MCF 10A (cell line): ENCODE results near the gene MON1A. TPM values are rescaled to one million over a fixed set of nuclear protein-coding genes. Genes with fewer than 3 reads are reported as not detected.
"Not testable (repeated sequence)": the region's sequence is repeated elsewhere in the genome, so short reads cannot be mapped to it uniquely, and the experiment has no call there.

ENCODE experiments used
- BruUV-seq: library from RNA; stranded (reverse); fragments of 400-500 nt; replicated peaks from 2 replicates; lab custom pipeline; 2021; lab: Mats Ljungman, UMichigan
- CTCF ChIA-PET: fragments of 300-600 bp; sonication (Branson Sonifier 250); formaldehyde crosslinking; extraction: SDS; loops from one replicate; lab custom pipeline; 2021; ENCODE audit warnings: antibody characterized with exemption, inconsistent platforms; lab: Yijun Ruan, JAX
- POLR2A ChIA-PET: fragments of 300-600, 350-650 bp; sonication (Branson Sonifier 250); formaldehyde crosslinking; extraction: SDS; loops from one replicate; lab custom pipeline; 2020; ENCODE audit warnings: antibody characterized with exemption, inconsistent platforms; lab: Yijun Ruan, JAX
- DNase-seq: peaks from one replicate; pipeline ENCODE4 v3.0.0-alpha.2; 2018; ENCODE audit not compliant: unreplicated experiment
- H3K27ac Mint-ChIP-seq: one replicate; pipeline ENCODE4 v1.8.0; 2022; ENCODE audit warnings: mild to moderate bottlenecking, low read depth, mixed read lengths; ENCODE audit not compliant: unreplicated experiment
- H3K27me3 Mint-ChIP-seq: one replicate; pipeline ENCODE4 v1.8.0; 2022; ENCODE audit warnings: mixed read lengths; ENCODE audit not compliant: insufficient read depth, unreplicated experiment
- H3K36me3 Mint-ChIP-seq: one replicate; pipeline ENCODE4 v1.8.0; 2022; ENCODE audit warnings: mild to moderate bottlenecking, moderate library complexity, mixed read lengths; ENCODE audit not compliant: insufficient read depth, unreplicated experiment
- H3K4me1 Mint-ChIP-seq: one replicate; pipeline ENCODE4 v1.8.0; 2022; ENCODE audit warnings: mixed read lengths; ENCODE audit not compliant: insufficient read depth, unreplicated experiment
- H3K4me3 Mint-ChIP-seq: one replicate; pipeline ENCODE4 v1.8.0; 2022; ENCODE audit warnings: mild to moderate bottlenecking, moderate library complexity, mixed read lengths; ENCODE audit not compliant: unreplicated experiment
- H3K9me3 Mint-ChIP-seq: one replicate; pipeline ENCODE4 v1.8.0; 2022; ENCODE audit warnings: mixed read lengths; ENCODE audit not compliant: unreplicated experiment
- intact Hi-C: fragments of 100-400 bp; cut with micrococcal nuclease; formaldehyde crosslinking; loops from 2 replicates; pipeline ENCODE4 v1.14.1; 2022
- total RNA-seq: library from RNA; stranded (reverse); gene quantifications from 2 replicates; pipeline ENCODE4 v1.2.3, GENCODE V29; 2022
- TF ChIP-seq, protein P1 (sequence below): fragments of 200-600 bp; IDR thresholded peaks from one replicate; pipeline ENCODE4 v1.8.0; 2022; ENCODE audit warnings: antibody characterized with exemption, mild to moderate bottlenecking; ENCODE audit not compliant: unreplicated experiment

MON1A gene
- total RNA-seq, 1 experiment from 2014 or later, result 18.6 TPM

DNA sequence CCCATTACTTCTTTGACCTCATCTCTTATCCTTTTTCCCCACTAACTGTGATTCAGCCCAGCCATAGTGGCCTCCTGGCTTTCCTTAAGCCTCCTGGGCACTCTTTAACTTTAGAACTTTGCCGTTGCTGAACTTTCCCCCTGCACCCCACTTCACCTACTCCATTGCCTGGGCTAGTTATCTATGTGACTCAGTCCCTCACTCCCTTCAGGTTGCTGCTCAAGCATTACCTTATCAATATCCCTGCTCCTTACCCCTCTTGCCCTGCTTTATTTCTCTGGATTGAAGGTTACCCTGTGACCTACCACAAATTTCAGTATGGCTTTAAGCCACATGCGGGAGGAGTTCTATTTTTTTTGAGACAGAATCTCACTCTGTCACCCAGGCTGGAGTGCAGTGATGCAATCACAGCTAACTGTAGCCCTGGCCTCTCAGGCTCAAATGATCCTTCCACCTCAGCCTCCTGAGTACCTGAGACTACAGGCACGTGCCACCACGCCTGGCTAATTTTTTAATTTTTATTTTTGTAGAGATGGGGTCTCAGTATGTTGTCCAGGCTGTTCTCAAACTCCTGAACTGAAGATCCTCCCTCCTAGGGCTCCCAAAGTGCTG lies 3.4 kb downstream of the MON1A start:
- POLR2A ChIA-PET, result interaction anchor here (1.0 to 3.3 kb wide), 2 partner anchors 10 to 14 kb away, joined by 3 to 12 read pairs; partner anchors contain the start of gene RBM6
- Mint-ChIP-seq H3K9me3 (no peaks in the 10 kb centered on the region), H3K27ac (peak overlapping the region; percentile 11), H3K36me3 (peaks cover 13% of the 10 kb centered on the region), H3K27me3 (no peaks in the 10 kb centered on the region), H3K4me1 (peaks cover 12% of the 10 kb centered on the region), H3K4me3 (no peak overlapping the region)
- CTCF ChIA-PET, result interaction anchor here (1.6 kb wide), 1 partner anchor 87 kb away, joined by 14 read pairs; no protein-coding TSS in a partner anchor
- TF ChIP-seq, protein P1, sequence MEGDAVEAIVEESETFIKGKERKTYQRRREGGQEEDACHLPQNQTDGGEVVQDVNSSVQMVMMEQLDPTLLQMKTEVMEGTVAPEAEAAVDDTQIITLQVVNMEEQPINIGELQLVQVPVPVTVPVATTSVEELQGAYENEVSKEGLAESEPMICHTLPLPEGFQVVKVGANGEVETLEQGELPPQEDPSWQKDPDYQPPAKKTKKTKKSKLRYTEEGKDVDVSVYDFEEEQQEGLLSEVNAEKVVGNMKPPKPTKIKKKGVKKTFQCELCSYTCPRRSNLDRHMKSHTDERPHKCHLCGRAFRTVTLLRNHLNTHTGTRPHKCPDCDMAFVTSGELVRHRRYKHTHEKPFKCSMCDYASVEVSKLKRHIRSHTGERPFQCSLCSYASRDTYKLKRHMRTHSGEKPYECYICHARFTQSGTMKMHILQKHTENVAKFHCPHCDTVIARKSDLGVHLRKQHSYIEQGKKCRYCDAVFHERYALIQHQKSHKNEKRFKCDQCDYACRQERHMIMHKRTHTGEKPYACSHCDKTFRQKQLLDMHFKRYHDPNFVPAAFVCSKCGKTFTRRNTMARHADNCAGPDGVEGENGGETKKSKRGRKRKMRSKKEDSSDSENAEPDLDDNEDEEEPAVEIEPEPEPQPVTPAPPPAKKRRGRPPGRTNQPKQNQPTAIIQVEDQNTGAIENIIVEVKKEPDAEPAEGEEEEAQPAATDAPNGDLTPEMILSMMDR, result no peak
- BruUV-seq, result no TSS peak
- intact Hi-C loops, result no loop called here
- DNase-seq, result no peak

DNA sequence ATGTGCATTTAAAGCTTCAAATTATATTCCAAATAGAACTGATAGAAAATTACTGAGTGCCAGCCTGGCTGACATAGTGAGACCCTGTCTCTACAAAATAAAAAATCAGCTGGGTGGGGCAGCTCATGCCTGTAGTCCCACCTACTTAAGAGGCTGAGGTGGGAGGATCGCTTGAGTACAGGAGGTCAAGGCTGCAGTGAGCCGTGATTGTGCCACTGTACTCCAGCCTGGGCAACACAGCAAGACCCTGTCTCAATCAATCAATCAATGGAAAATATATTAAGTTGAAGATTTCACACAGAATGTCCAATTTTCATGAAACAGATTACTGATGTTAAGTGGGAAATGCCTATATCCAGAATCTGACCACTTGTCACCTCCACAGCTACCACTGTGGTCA lies 4.1 kb downstream of the MON1A start:
- Mint-ChIP-seq H3K36me3 (peaks cover 13% of the 10 kb centered on the region), H3K27ac (peak overlapping the region; percentile 11), H3K4me1 (peaks cover 12% of the 10 kb centered on the region), H3K4me3 (no peak overlapping the region), H3K9me3 (no peaks in the 10 kb centered on the region), H3K27me3 (no peaks in the 10 kb centered on the region)
- POLR2A ChIA-PET, result interaction anchor here (1.0 to 3.3 kb wide), 4 partner anchors 9 to 138 kb away, joined by 3 to 12 read pairs (median 4); partner anchors contain the start of gene RBM6
- intact Hi-C loops, result no loop called here
- BruUV-seq, result no TSS peak
- TF ChIP-seq, protein P1, result no peak
- no peak for DNase-seq
- CTCF ChIA-PET, result interaction anchor here (0.8 to 1.5 kb wide), 5 partner anchors 18 to 138 kb away, joined by 3 to 6 read pairs (median 4); no protein-coding TSS in a partner anchor

DNA sequence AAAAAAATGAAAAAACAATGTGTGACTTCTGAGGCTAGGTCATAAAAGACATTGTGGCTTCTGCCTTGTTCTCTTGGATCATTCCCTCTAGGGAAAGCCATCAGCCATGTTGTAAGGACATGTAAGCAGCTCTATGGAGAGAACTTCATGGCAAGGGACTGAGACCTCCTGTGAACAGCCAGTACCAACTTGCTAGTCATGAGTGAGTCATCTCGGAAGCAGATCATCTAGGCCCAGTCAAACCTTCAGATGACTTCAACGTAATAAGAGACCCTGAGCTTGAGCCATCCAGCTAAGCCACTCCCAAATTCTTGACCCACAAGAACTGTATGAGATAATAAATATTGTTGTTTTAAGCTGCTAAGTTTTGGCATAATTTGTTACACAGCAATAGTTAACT lies 4.9 kb downstream of the MON1A start:
- POLR2A ChIA-PET, result interaction anchor here (0.6 to 3.3 kb wide), 5 partner anchors 15 to 463 kb away, joined by 3 to 12 read pairs (median 3); partner anchors contain the start of gene RBM6
- peak; percentile 81 for DNase-seq
- TF ChIP-seq, protein P1, result no peak
- Mint-ChIP-seq H3K27me3 (no peaks in the 10 kb centered on the region), H3K9me3 (no peaks in the 10 kb centered on the region), H3K4me1 (peaks cover 12% of the 10 kb centered on the region), H3K4me3 (no peak overlapping the region), H3K36me3 (peaks cover 12% of the 10 kb centered on the region), H3K27ac (peak overlapping the region; percentile 69)
- CTCF ChIA-PET, result interaction anchor here (0.8 to 1.5 kb wide), 7 partner anchors 17 to 137 kb away, joined by 3 to 6 read pairs (median 3); partner anchors contain the start of gene CDHR4
- intact Hi-C loops, result no loop called here
- BruUV-seq, result no TSS peak

DNA sequence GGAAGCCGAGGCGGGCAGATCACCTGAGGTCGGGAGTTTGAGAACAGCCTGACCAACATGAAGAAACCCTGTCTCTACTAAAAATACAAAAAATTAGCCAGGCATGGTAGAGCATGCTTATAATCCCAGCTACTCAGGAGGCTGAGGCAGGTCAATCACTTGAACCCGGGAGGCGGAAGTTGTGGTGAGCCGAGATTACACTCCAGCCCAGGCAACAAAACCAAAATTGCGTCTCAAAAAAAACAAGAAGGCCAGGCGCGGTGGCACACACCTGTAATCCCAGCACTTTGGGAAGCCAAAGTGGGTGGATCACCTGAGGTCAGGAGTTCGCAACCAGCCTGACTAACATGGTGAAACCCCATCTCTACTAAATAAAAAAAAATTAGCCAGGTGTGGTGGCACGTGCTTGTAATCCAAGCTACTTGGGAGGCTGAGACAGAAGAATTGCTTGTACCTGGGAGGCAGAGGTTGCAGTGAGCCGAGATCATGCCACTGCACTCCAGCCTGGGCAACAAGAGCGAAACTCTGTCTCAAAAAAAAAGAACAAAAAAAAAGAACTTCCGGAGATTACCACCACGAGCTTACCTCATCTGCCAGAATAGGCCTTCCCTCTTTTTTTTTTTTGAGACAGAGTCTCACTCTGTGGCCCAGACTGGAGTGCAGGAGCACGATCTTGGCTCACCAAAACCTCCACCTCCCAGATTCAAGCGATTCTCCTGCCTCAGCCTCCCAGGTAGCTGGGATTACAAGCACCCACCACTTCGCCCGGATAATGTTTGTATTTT lies 11.6 kb downstream of the MON1A start:
- H3K27me3 Mint-ChIP-seq, H3K4me1 Mint-ChIP-seq, H3K36me3 Mint-ChIP-seq, H3K27ac Mint-ChIP-seq, DNase-seq, BruUV-seq, H3K4me3 Mint-ChIP-seq, H3K9me3 Mint-ChIP-seq, POLR2A ChIA-PET, intact Hi-C loops: not testable (repeated sequence)
- CTCF ChIA-PET, result interaction anchor here (0.6 to 4.6 kb wide), 4 partner anchors 10 to 263 kb away, joined by 4 to 35 read pairs (median 4); no protein-coding TSS in a partner anchor
